Heart left ventricle (tissue), 16 donors: Measurements from ENCODE around the gene ALDH3B1. TPM values are rescaled to one million over a fixed set of nuclear protein-coding genes. Genes with fewer than 3 reads are reported as not detected.

ENCODE experiments used
- ATAC-seq, 4 donors: fragments of 200-7000 bp; cut with Tn5 transposase; one replicate each; pipeline ENCODE4 v1.9.1; 2020 to 2022; ENCODE audit warnings: moderate library complexity in 4 of 4, mild to moderate bottlenecking in 3 of 4, moderate number of reproducible peaks in 1 of 4
- DNase-seq, 5 donors: peaks; one replicate each; pipeline ENCODE4 v3.0.0-alpha.2; 2020
- H3K27ac ChIP-seq, 12 donors: fragments of 200-600 bp; sonication (generic) in 4 of 12; one replicate each; pipeline versions ENCODE4 v1.5.0 to v1.8.0; 2016 to 2022; ENCODE audit warnings: mild to moderate bottlenecking in 2 of 12
- H3K27me3 ChIP-seq, 9 donors: fragments of 200-600 bp; sonication (generic) in 2 of 9; one replicate each; pipeline versions ENCODE4 v1.5.1 to v1.8.0; 2016 to 2022; ENCODE audit warnings: mild to moderate bottlenecking in 3 of 9
- H3K36me3 ChIP-seq, 9 donors: fragments of 200-600 bp; sonication (generic) in 2 of 9; one replicate each; pipeline versions ENCODE4 v1.5.0 to v1.8.0; 2018 to 2022; ENCODE audit warnings: mild to moderate bottlenecking in 2 of 9
- H3K4me1 ChIP-seq, 12 donors: fragments of 200-600 bp; sonication (generic) in 4 of 12; one replicate each; pipeline versions ENCODE4 v1.5.0 to v1.8.0; 2016 to 2022; ENCODE audit warnings: mild to moderate bottlenecking in 3 of 12
- H3K4me3 ChIP-seq, 12 donors: fragments of 200-600 bp; sonication (generic) in 4 of 12; one replicate each; pipeline versions ENCODE4 v1.5.0 to v1.8.0; 2017 to 2022; ENCODE audit warnings: mild to moderate bottlenecking in 9 of 12, moderate library complexity in 4 of 12
- H3K9me3 ChIP-seq, 12 donors: fragments of 200-600 bp; sonication (generic) in 4 of 12; one replicate each; pipeline versions ENCODE4 v1.5.0 to v1.8.0; 2016 to 2022; ENCODE audit warnings: mild to moderate bottlenecking in 1 of 12
- CTCF ChIP-seq, 12 donors: fragments of 200-600 bp; sonication (generic) in 4 of 12; IDR thresholded peaks; one replicate each; pipeline versions ENCODE4 v1.5.0 to v1.8.0; 2018 to 2022; ENCODE audit warnings: antibody characterized with exemption in 12 of 12, mild to moderate bottlenecking in 5 of 12
- POLR2A ChIP-seq, 2 donors: fragments of 450-650 bp; IDR thresholded peaks; one replicate each; pipeline ENCODE4 v1.6.1; 2017; ENCODE audit warnings: antibody characterized with exemption in 2 of 2, mild to moderate bottlenecking in 2 of 2, moderate library complexity in 2 of 2
- WGBS, 4 donors: extraction: QIAGEN DNeasy Blood & Tissue Kit in 2 of 4; methylation state at CpG; one replicate each; pipeline versions ENCODE4 v1.1.5 to v1.1.7; 2013 to 2018; 5-methylcytosine and 5-hydroxymethylcytosine counted together
- intact Hi-C, 10 donors: fragments of 100-400 bp; cut with DNase I; formaldehyde crosslinking; loops; one replicate each; pipeline versions ENCODE4 v1.11.1 to v1.14.2; 2022
- polyA plus RNA-seq, 2 donors: library from polyadenylated mRNA; stranded (reverse); fragments of 200-250 nt; gene quantifications; one replicate each; pipeline ENCODE4 v1.2.3, GENCODE V29; 2013
- total RNA-seq, 9 donors: library from RNA; depleted of rRNA in 2 of 9; stranded (reverse); fragments of >200 nt in 2 of 9; fragmentation: NEBNext Ultra II Directional in 3 of 9; extraction: Animal tissue kit (Norgen Biotek cat#: 25700) in 3 of 9; gene quantifications; one replicate each; pipeline versions ENCODE4 v1.1.0 to v1.2.4, GENCODE V29; 2016 to 2023
- donor health status: ischemic (EF 13 %, LVEDD 7.1; RV severe dilation, severe dysfunction).
- donor health status: healthy with polysubstance abuse.
- donor health status: DM: no; HTN: yes; CAD: no.
- donor health status: DM: no; HTN: no; CAD: no.
- donor health status: ischemic (EF 25% LVEDD 6.9; RV normal size, moderate dysfunction).
- donor health status: ischemic (EF 25% LVEDD 5.7; RV mildly dilated, moderate dysfunction).
- donor health status: healthy.
- donor health status: DM: yes; HTN: yes; CAD: no.
- donor health status: ischemic (EF 35%, LVEDD 5.7; RV mildly dilated, moderate dysfunction).
- donor health status: nonischemic (EF 11% LVEDD 7.7; RV severe dilation, severe dysfunction).
- donor health status: DM: yes; HTN: yes; CAD: no.
- donor health status: PGD.
- donor health status: ischemic (EF 29% LVEDD 5.4; RV normal size, mild dysfunction).
- donor health status: nonischemic (EF 23%, LVEDD 6.1; RV moderate dilation, normal function).

ALDH3B1 gene
- total and polyA plus RNA-seq, 11 donors: 2.3 to 25.4 (median 4.4) TPM

- no peaks in the 10 kb centered on the region for H3K9me3 ChIP-seq
- TF ChIP-seq CTCF (IDR thresholded peaks at IDR 0.05) (no peak), POLR2A (IDR thresholded peaks at IDR 0.05) (no peak)
- intact Hi-C loops: loop anchor here in 1 of 10 donors (10.0 kb wide), 1 partner anchor 192 kb away; no protein-coding TSS in a partner anchor
- WGBS, 4 donors: 82 to 87% (median 85%) methylated on average over 11 to 16 of the region's 16 CpGs
- no peak for ATAC-seq
- peak overlapping the region in 3 of 12 donors; percentile 22 to 85 (median 29) for H3K27ac ChIP-seq
- H3K27me3 ChIP-seq: no peaks in the 10 kb centered on the region
- no peak overlapping the region for H3K4me3 ChIP-seq
- DNase-seq: no peak
- H3K4me1 ChIP-seq: peaks cover 0 to 72% (median 22%) of the 10 kb centered on the region in 12 donors
- H3K36me3 ChIP-seq: no peaks in the 10 kb centered on the region
Observed at GRCh38 chr11:68012843-68013610, 2.9 kb downstream of the ALDH3B1 start.

GRCh38 chr11:68013611-68014156 lies 3.6 kb downstream of the ALDH3B1 start:
- ATAC-seq (no peak), DNase-seq (no peak)
- Histone ChIP-seq H3K27me3 (no peaks in the 10 kb centered on the region), H3K27ac (peak overlapping the region in 1 of 12 donors; percentile 51), H3K36me3 (no peaks in the 10 kb centered on the region), H3K4me1 (peaks cover 0 to 65% (median 20%) of the 10 kb centered on the region in 12 donors), H3K9me3 (no peaks in the 10 kb centered on the region), H3K4me3 (no peak overlapping the region)
- intact Hi-C loops: loop anchor here in 1 of 10 donors (10.0 kb wide), 1 partner anchor 191 kb away; no protein-coding TSS in a partner anchor
- WGBS, 4 donors: 90 to 93% (median 92%) methylated on average over 14 of the region's 14 CpGs
- TF ChIP-seq CTCF (IDR thresholded peaks at IDR 0.05) (no peak), POLR2A (IDR thresholded peaks at IDR 0.05) (no peak)

GRCh38 chr11:68014157-68014946 lies 4.2 kb downstream of the ALDH3B1 start:
- WGBS, 4 donors: 51 to 63% (median 59%) methylated on average over 10 to 16 of the region's 16 CpGs
- TF ChIP-seq POLR2A (IDR thresholded peaks at IDR 0.05) (no peak), CTCF (IDR thresholded peaks at IDR 0.05) (no peak)
- H3K27ac ChIP-seq: peak overlapping the region in 1 of 12 donors; percentile 51
- intact Hi-C loops: loop anchor here in 1 of 10 donors (10.0 kb wide), 1 partner anchor 190 kb away; no protein-coding TSS in a partner anchor
- no peak for DNase-seq
- peaks cover 0 to 58% (median 19%) of the 10 kb centered on the region in 12 donors for H3K4me1 ChIP-seq
- no peak overlapping the region for H3K4me3 ChIP-seq
- no peaks in the 10 kb centered on the region for H3K27me3 ChIP-seq
- H3K9me3 ChIP-seq: no peaks in the 10 kb centered on the region
- no peak for ATAC-seq
- H3K36me3 ChIP-seq: no peaks in the 10 kb centered on the region
